CD14-positive monocyte (primary cell): ENCODE measurements around the gene CPN2. TPM values are rescaled to one million over a fixed set of nuclear protein-coding genes. Genes with fewer than 3 reads are reported as not detected.

Experiments
- DNase-seq, 3 donors: peaks; one replicate each; pipeline ENCODE4 v3.0.0-alpha.2; 2011 to 2022
- H2AFZ ChIP-seq: 2 replicates; pipeline ENCODE4 v1.6.0; 2012; ENCODE audit warnings: mild to moderate bottlenecking, low read depth, low read length, inconsistent platforms; ENCODE audit not compliant: insufficient read depth, poor library complexity, severe bottlenecking
- H3K27ac ChIP-seq, 2 donors: 1 replicate in 1 of 2; 2 replicates in 1 of 2; pipeline ENCODE4 v1.5.1; 2012 to 2013; ENCODE audit warnings: low read length in 2 of 2, control low read depth in 1 of 2, inconsistent platforms in 1 of 2, low read depth in 1 of 2, mild to moderate bottlenecking in 1 of 2
- H3K27me3 ChIP-seq, 2 donors: one replicate each; pipeline versions ENCODE4 v1.6.0 to v1.6.1; 2011 to 2013; ENCODE audit warnings: low read length in 2 of 2; ENCODE audit not compliant: control insufficient read depth in 2 of 2, insufficient read depth in 2 of 2
- H3K36me3 ChIP-seq, 2 donors: replicated peaks in 1 of 2; 1 replicate in 1 of 2; 2 replicates in 1 of 2; pipeline versions ENCODE4 v1.5.1 to v1.6.1; 2012 to 2013; ENCODE audit warnings: low read length in 2 of 2, control low read depth in 1 of 2, inconsistent platforms in 1 of 2, mild to moderate bottlenecking in 1 of 2; ENCODE audit not compliant: insufficient read depth in 2 of 2, control insufficient read depth in 1 of 2
- H3K4me1 ChIP-seq, 2 donors: 1 replicate in 1 of 2; 2 replicates in 1 of 2; pipeline versions ENCODE4 v1.5.1 to v1.6.1; 2012 to 2013; ENCODE audit warnings: low read length in 2 of 2, control low read depth in 1 of 2, inconsistent platforms in 1 of 2, mild to moderate bottlenecking in 1 of 2, moderate library complexity in 1 of 2; ENCODE audit not compliant: insufficient read depth in 2 of 2, control insufficient read depth in 1 of 2
- H3K4me2 ChIP-seq: replicated peaks from 2 replicates; pipeline ENCODE3; 2012; ENCODE audit warnings: low read length, moderate library complexity, mild to moderate bottlenecking; ENCODE audit not compliant: poor library complexity, severe bottlenecking; ENCODE audit errors: extremely low read depth
- H3K4me3 ChIP-seq, 3 experiments: fragments of 200-600 bp in 1 of 3; sonication (generic) in 1 of 3; replicated peaks in 1 of 3; 1 replicate in 2 of 3; 2 replicates in 1 of 3; pipeline ENCODE4 v1.5.1; 2011 to 2013; ENCODE audit warnings: low read length in 3 of 3, mild to moderate bottlenecking in 3 of 3, control low read depth in 2 of 3, low read depth in 2 of 3, inconsistent platforms in 1 of 3, moderate library complexity in 1 of 3
- H3K79me2 ChIP-seq: 2 replicates; pipeline ENCODE4 v1.6.0; 2012; ENCODE audit warnings: mild to moderate bottlenecking, control low read depth, inconsistent platforms, low read length, moderate library complexity; ENCODE audit not compliant: insufficient read depth
- H3K9ac ChIP-seq: 2 replicates; pipeline ENCODE4 v1.6.0; 2017; ENCODE audit warnings: low read length, mild to moderate bottlenecking; ENCODE audit not compliant: insufficient read depth, poor library complexity, severe bottlenecking
- H3K9me3 ChIP-seq, 2 donors: replicated peaks in 1 of 2; 1 replicate in 1 of 2; 2 replicates in 1 of 2; pipeline versions ENCODE4 v1.5.1 to v1.6.1; 2012 to 2013; ENCODE audit warnings: low read length in 2 of 2, control low read depth in 1 of 2; ENCODE audit not compliant: control insufficient read depth in 1 of 2, insufficient read depth in 1 of 2
- H4K20me1 ChIP-seq: 2 replicates; pipeline ENCODE4 v1.6.0; 2012; ENCODE audit warnings: mild to moderate bottlenecking, low read length, control low read depth, moderate library complexity; ENCODE audit not compliant: insufficient read depth
- H3K27ac Mint-ChIP-seq, 7 donors: one replicate each; pipeline ENCODE4 v1.8.0; 2020; ENCODE audit warnings: mild to moderate bottlenecking in 7 of 7, mixed read lengths in 7 of 7, moderate library complexity in 6 of 7, inconsistent platforms in 2 of 7
- H3K27me3 Mint-ChIP-seq, 3 donors: one replicate each; pipeline ENCODE4 v1.8.0; 2021 to 2022; ENCODE audit warnings: low read depth in 3 of 3, mild to moderate bottlenecking in 3 of 3, mixed read lengths in 3 of 3, moderate library complexity in 3 of 3, inconsistent platforms in 1 of 3
- H3K36me3 Mint-ChIP-seq, 2 donors: one replicate each; pipeline ENCODE4 v1.8.0; 2020; ENCODE audit warnings: mixed read lengths in 2 of 2, inconsistent platforms in 1 of 2, mild to moderate bottlenecking in 1 of 2
- H3K4me1 Mint-ChIP-seq: one replicate; pipeline ENCODE4 v1.8.0; 2020; ENCODE audit warnings: mild to moderate bottlenecking, mixed read lengths
- H3K4me3 Mint-ChIP-seq, 2 donors: one replicate each; pipeline ENCODE4 v1.8.0; 2020; ENCODE audit warnings: mild to moderate bottlenecking in 2 of 2, mixed read lengths in 2 of 2, moderate library complexity in 1 of 2
- H3K9me3 Mint-ChIP-seq, 7 donors: one replicate each; pipeline ENCODE4 v1.8.0; 2020 to 2022; ENCODE audit warnings: mixed read lengths in 7 of 7, mild to moderate bottlenecking in 6 of 7, moderate library complexity in 6 of 7, inconsistent platforms in 2 of 7
- CTCF ChIP-seq: fragments of 200-600 bp; IDR thresholded peaks from one replicate; pipeline ENCODE4 v1.8.0; 2022; ENCODE audit warnings: antibody characterized with exemption, mild to moderate bottlenecking
- WGBS: methylation state at CpG from one replicate; pipeline ENCODE4 v1.1.5; 2013; ENCODE audit warnings: missing lambda C conversion rate; ENCODE audit not compliant: insufficient coverage; 5-methylcytosine and 5-hydroxymethylcytosine counted together
- intact Hi-C, 2 donors: fragments of 100-400 bp; cut with micrococcal nuclease; formaldehyde crosslinking; loops; one replicate each; pipeline versions ENCODE4 v1.15.0 to v1.15.1; 2023
- polyA plus RNA-seq, 3 donors: library from polyadenylated mRNA; depleted of rRNA in 1 of 3; unstranded in 2 of 3; stranded (reverse) in 1 of 3; fragments of 300-500 nt in 2 of 3; fragments of >200 nt in 1 of 3; fragmentation: Illumina TruSeq in 2 of 3; gene quantifications; 1 replicate in 2 of 3; 2 replicates in 1 of 3; pipeline ENCODE4 v1.2.3, GENCODE V29; 2012 to 2021

The CPN2 gene
- polyA plus RNA-seq, 3 donors, result not detected

- Histone ChIP-seq H3K27ac (no peak overlapping the region), H3K79me2 (no peaks in the 10 kb centered on the region), H3K9ac (no peak overlapping the region), H3K4me1 (no peaks in the 10 kb centered on the region), H3K4me2 (no peak overlapping the region), H4K20me1 (no peaks in the 10 kb centered on the region), H2AFZ (no peak overlapping the region), H3K36me3 (no peaks in the 10 kb centered on the region), H3K9me3 (no peaks in the 10 kb centered on the region), H3K27me3 (peaks cover 0 to 27% of the 10 kb centered on the region in 2 donors), H3K4me3 (no peak overlapping the region)
- H3K27ac Mint-ChIP-seq, result no peak overlapping the region
- H3K4me1 Mint-ChIP-seq, result no peaks in the 10 kb centered on the region
- no peak for DNase-seq
- no peaks in the 10 kb centered on the region for H3K36me3 Mint-ChIP-seq
- intact Hi-C loops, result no loop called here
- H3K4me3 Mint-ChIP-seq, result peak overlapping the region in 1 of 2 donors; percentile 42
- H3K9me3 Mint-ChIP-seq, result peaks cover 0 to 4% (median 0%) of the 10 kb centered on the region in 7 donors
- peaks cover 18 to 36% (median 24%) of the 10 kb centered on the region in 3 donors for H3K27me3 Mint-ChIP-seq
- TF ChIP-seq CTCF, result no peak
- 81% methylated on average over 5 of the region's 6 CpGs for WGBS
Measured at GRCh38 chr3:194368918-194369317, 17.8 kb upstream of the CPN2 start.

GRCh38 chr3:194367992-194368841, 17.1 kb upstream of the CPN2 start:
- Histone ChIP-seq H4K20me1 (no peaks in the 10 kb centered on the region), H3K27ac (no peak overlapping the region), H3K4me3 (no peak overlapping the region), H3K9me3 (no peaks in the 10 kb centered on the region), H3K4me1 (no peaks in the 10 kb centered on the region), H3K27me3 (peaks cover 0 to 27% of the 10 kb centered on the region in 2 donors), H2AFZ (no peak overlapping the region), H3K36me3 (no peaks in the 10 kb centered on the region), H3K9ac (no peak overlapping the region), H3K4me2 (no peak overlapping the region), H3K79me2 (no peaks in the 10 kb centered on the region)
- peaks cover 0 to 4% (median 0%) of the 10 kb centered on the region in 7 donors for H3K9me3 Mint-ChIP-seq
- H3K27me3 Mint-ChIP-seq, result peaks cover 18 to 37% (median 25%) of the 10 kb centered on the region in 3 donors
- intact Hi-C loops, result no loop called here
- 71% methylated on average over 18 of the region's 18 CpGs for WGBS
- no peaks in the 10 kb centered on the region for H3K36me3 Mint-ChIP-seq
- no peak for DNase-seq
- no peaks in the 10 kb centered on the region for H3K4me1 Mint-ChIP-seq
- TF ChIP-seq CTCF, result no peak
- no peak overlapping the region for H3K27ac Mint-ChIP-seq
- peak overlapping the region in 1 of 2 donors; percentile 22 for H3K4me3 Mint-ChIP-seq
